MM.1S (cell line): Measurements from ENCODE around the gene BCDIN3D.

ENCODE experiments used
- EZH2 ChIP-seq: fragments of 300-600 bp; sonication (generic); optimal IDR thresholded peaks from 2 replicates; pipeline ENCODE3; 2017; ENCODE audit warnings: low read depth, mild to moderate bottlenecking, antibody characterized with exemption, low read length, mixed read lengths
- TF ChIP-seq, protein P1 (sequence below): fragments of 300-600 bp; sonication (generic); IDR thresholded peaks from 2 replicates; pipeline ENCODE4 v1.5.1; 2016; ENCODE audit warnings: antibody characterized with exemption, low read length, mixed read lengths

DNA sequence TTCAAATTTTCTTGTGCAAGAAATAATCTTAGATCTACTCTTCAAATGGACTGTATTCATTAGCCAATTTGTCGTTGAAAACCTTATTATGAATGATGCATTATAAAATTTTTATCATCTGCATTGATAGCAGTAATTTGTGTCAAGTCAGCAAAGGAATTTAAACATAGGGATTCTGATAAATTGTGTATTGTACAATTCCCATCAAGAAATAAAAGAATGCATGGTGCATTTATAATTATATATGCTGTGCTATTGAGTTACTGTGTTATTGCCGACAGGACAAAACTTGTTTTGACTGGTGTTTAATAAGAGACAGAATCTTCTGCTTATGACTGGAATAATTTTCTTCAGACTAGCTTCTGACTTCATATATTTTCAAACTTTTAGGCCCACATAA lies 3.1 kb upstream of the BCDIN3D start:
- TF ChIP-seq, protein P1, sequence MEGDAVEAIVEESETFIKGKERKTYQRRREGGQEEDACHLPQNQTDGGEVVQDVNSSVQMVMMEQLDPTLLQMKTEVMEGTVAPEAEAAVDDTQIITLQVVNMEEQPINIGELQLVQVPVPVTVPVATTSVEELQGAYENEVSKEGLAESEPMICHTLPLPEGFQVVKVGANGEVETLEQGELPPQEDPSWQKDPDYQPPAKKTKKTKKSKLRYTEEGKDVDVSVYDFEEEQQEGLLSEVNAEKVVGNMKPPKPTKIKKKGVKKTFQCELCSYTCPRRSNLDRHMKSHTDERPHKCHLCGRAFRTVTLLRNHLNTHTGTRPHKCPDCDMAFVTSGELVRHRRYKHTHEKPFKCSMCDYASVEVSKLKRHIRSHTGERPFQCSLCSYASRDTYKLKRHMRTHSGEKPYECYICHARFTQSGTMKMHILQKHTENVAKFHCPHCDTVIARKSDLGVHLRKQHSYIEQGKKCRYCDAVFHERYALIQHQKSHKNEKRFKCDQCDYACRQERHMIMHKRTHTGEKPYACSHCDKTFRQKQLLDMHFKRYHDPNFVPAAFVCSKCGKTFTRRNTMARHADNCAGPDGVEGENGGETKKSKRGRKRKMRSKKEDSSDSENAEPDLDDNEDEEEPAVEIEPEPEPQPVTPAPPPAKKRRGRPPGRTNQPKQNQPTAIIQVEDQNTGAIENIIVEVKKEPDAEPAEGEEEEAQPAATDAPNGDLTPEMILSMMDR = no peak
- TF ChIP-seq EZH2 = no peak
